ENCODE results near the gene ANXA6. TPM values are rescaled to one million over a fixed set of nuclear protein-coding genes. Genes with fewer than 3 reads are reported as not detected.
A peak's percentile ranks its signal among the peaks of the same experiment; 100 is the strongest.
"Not testable (repeated sequence)": the region's sequence is repeated elsewhere in the genome, so short reads cannot be mapped to it uniquely, and the experiment has no call there.

ANXA6 gene
- total RNA-seq, 2 donors from 2014 or later: 204 to 235 TPM

GRCh38 chr5:151178372-151178771, 20.8 kb upstream of the ANXA6 start:
- 80 to 95% methylated on average over 1 of the region's 1 CpG for WGBS, 2 experiments (ENCODE audit: insufficient coverage in 1 of 2, insufficient read length in 1 of 2)

DNA sequence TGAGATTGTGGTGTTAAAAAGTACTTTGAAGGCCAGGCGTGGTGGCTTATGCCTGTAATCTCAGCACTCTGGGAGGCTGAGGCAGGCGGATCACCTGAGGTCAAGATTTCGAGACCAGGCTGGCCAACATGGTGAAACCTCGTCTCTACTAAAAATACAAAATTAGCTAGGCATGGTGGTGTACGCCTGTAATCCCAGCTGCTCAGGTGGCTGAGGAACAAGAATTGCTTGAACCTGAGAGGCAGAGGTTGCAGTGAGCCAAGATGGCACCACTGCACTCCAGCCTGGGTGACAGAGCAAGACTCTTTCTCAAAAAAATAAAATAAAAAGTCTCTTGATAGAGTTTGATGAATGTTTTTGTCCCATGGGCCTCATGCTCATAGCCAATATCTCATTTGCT, 18.7 kb upstream of the ANXA6 start:
- DNase-seq; H3K27me3 Mint-ChIP-seq (ENCODE audit: insufficient read depth); H3K9me3 ChIP-seq (ENCODE audit: control insufficient read depth, low read length); H3K9ac ChIP-seq (ENCODE audit: extremely low read depth, low read length, poor library complexity, severe bottlenecking); H3K36me3 Mint-ChIP-seq (ENCODE audit: low read depth); H3K27me3 ChIP-seq (ENCODE audit: control insufficient read depth, insufficient read depth, low read length, poor library complexity, severe bottlenecking); H3K4me1 ChIP-seq (ENCODE audit: control insufficient read depth, insufficient read depth, low read length); H3K27ac ChIP-seq (ENCODE audit: low read depth, low read length); H3K4me1 Mint-ChIP-seq; H3K36me3 ChIP-seq (ENCODE audit: control insufficient read depth, insufficient read depth, low read length); H3K4me3 Mint-ChIP-seq; H3K4me3 ChIP-seq (ENCODE audit: low read length); H3K27ac Mint-ChIP-seq; H3K9me3 Mint-ChIP-seq: not testable (repeated sequence)
- WGBS, 2 experiments (ENCODE audit: insufficient coverage in 1 of 2, insufficient read length in 1 of 2): 93 to 94% methylated on average over 5 of the region's 5 CpGs

More at GRCh38 chr5:151178372-151178771, 20.8 kb upstream of the ANXA6 start:
- no peak overlapping the region for H3K27ac ChIP-seq (ENCODE audit: low read depth, low read length)
- Mint-ChIP-seq H3K9me3 (no peaks in the 10 kb centered on the region), H3K36me3 (ENCODE audit: low read depth) (no peaks in the 10 kb centered on the region), H3K27ac (no peak overlapping the region), H3K4me1 (peaks cover 2% of the 10 kb centered on the region), H3K27me3 (ENCODE audit: insufficient read depth) (peaks cover 8% of the 10 kb centered on the region), H3K4me3 (no peak overlapping the region)
- H3K9me3 ChIP-seq (ENCODE audit: control insufficient read depth, low read length): no peaks in the 10 kb centered on the region
- no peak overlapping the region for H3K4me3 ChIP-seq (ENCODE audit: low read length)
- no peaks in the 10 kb centered on the region for H3K36me3 ChIP-seq (ENCODE audit: control insufficient read depth, insufficient read depth, low read length)
- no peak overlapping the region for H3K9ac ChIP-seq (ENCODE audit: extremely low read depth, low read length, poor library complexity, severe bottlenecking)
- H3K4me1 ChIP-seq (ENCODE audit: control insufficient read depth, insufficient read depth, low read length): no peaks in the 10 kb centered on the region
- H3K27me3 ChIP-seq (ENCODE audit: control insufficient read depth, insufficient read depth, low read length, poor library complexity, severe bottlenecking): no peaks in the 10 kb centered on the region
- TF ChIP-seq CTCF (conservative IDR thresholded peaks at IDR 0.05): no peak
- no peak for DNase-seq

GRCh38 chr5:151174612-151175101, 17.1 kb upstream of the ANXA6 start:
- Mint-ChIP-seq H3K36me3 (ENCODE audit: low read depth) (no peaks in the 10 kb centered on the region), H3K27me3 (ENCODE audit: insufficient read depth) (peaks cover 9% of the 10 kb centered on the region), H3K27ac (no peak overlapping the region), H3K4me1 (peaks cover 2% of the 10 kb centered on the region), H3K4me3 (no peak overlapping the region), H3K9me3 (no peaks in the 10 kb centered on the region)
- H3K9ac ChIP-seq (ENCODE audit: extremely low read depth, low read length, poor library complexity, severe bottlenecking): no peak overlapping the region
- TF ChIP-seq CTCF (conservative IDR thresholded peaks at IDR 0.05): no peak
- no peaks in the 10 kb centered on the region for H3K9me3 ChIP-seq (ENCODE audit: control insufficient read depth, low read length)
- DNase-seq: peak; percentile 90
- WGBS, 2 experiments (ENCODE audit: insufficient coverage in 1 of 2, insufficient read length in 1 of 2): 92% methylated on average over 12 to 15 of the region's 15 CpGs
- H3K36me3 ChIP-seq (ENCODE audit: control insufficient read depth, insufficient read depth, low read length): no peaks in the 10 kb centered on the region
- no peaks in the 10 kb centered on the region for H3K4me1 ChIP-seq (ENCODE audit: control insufficient read depth, insufficient read depth, low read length)
- no peak overlapping the region for H3K27ac ChIP-seq (ENCODE audit: low read depth, low read length)
- no peak overlapping the region for H3K4me3 ChIP-seq (ENCODE audit: low read length)
- no peaks in the 10 kb centered on the region for H3K27me3 ChIP-seq (ENCODE audit: control insufficient read depth, insufficient read depth, low read length, poor library complexity, severe bottlenecking)

Data from endodermal cell (in vitro differentiated cells).